Stimulated activated CD8-positive, alpha-beta memory T cell treated with anti-CD3 and anti-CD28 coated beads, Interleukin-15, amount 100 ng/mL, for 24 hours (primary cell): ENCODE data around the gene OR52B6.
"Not testable (repeated sequence)": the region's sequence is repeated elsewhere in the genome, so short reads cannot be mapped to it uniquely, and the experiment has no call there.

ENCODE experiments used
- DNase-seq: peaks from one replicate; pipeline ENCODE4 v3.0.0-alpha.2; 2020; ENCODE audit warnings: low read depth

OR52B6 gene

GRCh38 chr11:5596607-5597201 is 16.0 kb downstream of the OR52B6 start, which contains the start of gene TRIM6:
Gene TRIM6 (plus strand): TSS chr11:5596637. CDS start chr11:5596898, 261 bp downstream.
- DNase-seq: no peak

GRCh38 chr11:5597953-5598352 is 17.3 kb downstream of the OR52B6 start:
- DNase-seq: no peak

- DNase-seq: peak; percentile 10
Observed at GRCh38 chr11:5600374-5600851, 19.7 kb downstream of the OR52B6 start.

- not testable (repeated sequence) for DNase-seq
Observed at GRCh38 chr11:5602791-5603190, 22.1 kb downstream of the OR52B6 start.

GRCh38 chr11:5603326-5603725 is 22.6 kb downstream of the OR52B6 start:
- DNase-seq: no peak

GRCh38 chr11:5604896-5605295 is 24.2 kb downstream of the OR52B6 start:
- DNase-seq: no peak

GRCh38 chr11:5605849-5606248 is 25.2 kb downstream of the OR52B6 start:
- no peak for DNase-seq

GRCh38 chr11:5608808-5609207 is 28.1 kb downstream of the OR52B6 start:
- DNase-seq: no peak

GRCh38 chr11:5610446-5610845 is 29.8 kb downstream of the OR52B6 start:
- DNase-seq: no peak

- DNase-seq: no peak
Observed at GRCh38 chr11:5611627-5612026, 30.9 kb downstream of the OR52B6 start.

- DNase-seq: no peak
Observed at GRCh38 chr11:5618807-5619206, 38.1 kb downstream of the OR52B6 start.

- DNase-seq: no peak
Observed at GRCh38 chr11:5620651-5621521, 40.2 kb downstream of the OR52B6 start.

- DNase-seq: no peak
Observed at GRCh38 chr11:5621580-5621979, 40.9 kb downstream of the OR52B6 start.

- no peak for DNase-seq
Observed at GRCh38 chr11:5622802-5623201, 42.1 kb downstream of the OR52B6 start.

- no peak for DNase-seq
Observed at GRCh38 chr11:5624489-5625279, 44.0 kb downstream of the OR52B6 start, which contains the start of gene TRIM34. Gene TRIM34 (plus strand): TSS chr11:5625001. CDS start chr11:5632332, 7,331 bp downstream.

GRCh38 chr11:5625281-5625680 is 44.6 kb downstream of the OR52B6 start:
- DNase-seq: no peak

- DNase-seq: no peak
Observed at GRCh38 chr11:5626196-5626595, 45.5 kb downstream of the OR52B6 start.

- DNase-seq: no peak
Observed at GRCh38 chr11:5631417-5631816, 50.7 kb downstream of the OR52B6 start.
